Stimulated activated CD4-positive, alpha-beta T cell treated with anti-CD3 and anti-CD28 coated beads, Interleukin-2, amount 100 ng/mL, for 4 hours (primary cell): ENCODE data around the gene LCE1B.

Source experiments
- DNase-seq: peaks from one replicate; pipeline ENCODE4 v3.0.0-alpha.2; 2020; ENCODE audit warnings: low read depth

Gene LCE1B

GRCh38 chr1:152811671-152812070, at the start of gene LCE1B:
Gene LCE1B, plus strand, starts transcription at chr1:152811971. Its CDS starts 476 bp downstream, at chr1:152812447.
- DNase-seq = no peak

- DNase-seq = no peak
Observed at GRCh38 chr1:152768847-152769533, 42.8 kb upstream of the LCE1B start.

GRCh38 chr1:152770411-152770810, 41.4 kb upstream of the LCE1B start:
- no peak for DNase-seq

- no peak for DNase-seq
Observed at GRCh38 chr1:152774875-152775274, 36.9 kb upstream of the LCE1B start, which contains the start of gene LCE1F. Gene LCE1F, plus strand, starts transcription at chr1:152775140. Its CDS starts 1,232 bp downstream, at chr1:152776372.

- no peak for DNase-seq
Observed at GRCh38 chr1:152776361-152776760, 35.4 kb upstream of the LCE1B start.

GRCh38 chr1:152777510-152778137, 34.1 kb upstream of the LCE1B start:
- DNase-seq = no peak

GRCh38 chr1:152783095-152783494, 28.7 kb upstream of the LCE1B start:
- no peak for DNase-seq

GRCh38 chr1:152786077-152786476, 25.7 kb upstream of the LCE1B start, which contains the start of gene LCE1E:
Gene LCE1E, plus strand, starts transcription at chr1:152786257. Its CDS starts 1,043 bp downstream, at chr1:152787300.
- DNase-seq = no peak

- no peak for DNase-seq
Observed at GRCh38 chr1:152795686-152796085, 16.1 kb upstream of the LCE1B start.

GRCh38 chr1:152796421-152796820, 15.3 kb upstream of the LCE1B start, which contains the start of gene LCE1D:
Gene LCE1D, plus strand, starts transcription at chr1:152796721. Its CDS starts 1,074 bp downstream, at chr1:152797795.
- no peak for DNase-seq

- DNase-seq = no peak
Observed at GRCh38 chr1:152801333-152801732, 10.4 kb upstream of the LCE1B start.

GRCh38 chr1:152806576-152806975, 5.2 kb upstream of the LCE1B start, which contains the start of gene LCE1C:
Gene LCE1C, minus strand, starts transcription at chr1:152806651. Its CDS starts 1,173 bp downstream, at chr1:152805478.
- no peak for DNase-seq

- no peak for DNase-seq
Observed at GRCh38 chr1:152811050-152811449, 721 bp upstream of the LCE1B start.

- no peak for DNase-seq
Observed at GRCh38 chr1:152817309-152817708, 5.5 kb downstream of the LCE1B start.

- DNase-seq = no peak
Observed at GRCh38 chr1:152823294-152823693, 11.5 kb downstream of the LCE1B start.

- DNase-seq = no peak
Observed at GRCh38 chr1:152824964-152825363, 13.2 kb downstream of the LCE1B start.

- DNase-seq = no peak
Observed at GRCh38 chr1:152827173-152827572, 15.4 kb downstream of the LCE1B start, which contains the start of gene LCE1A. Gene LCE1A, plus strand, starts transcription at chr1:152827473. Its CDS starts 0 bp downstream, at chr1:152827473.

- no peak for DNase-seq
Observed at GRCh38 chr1:152836870-152837269, 25.1 kb downstream of the LCE1B start.

GRCh38 chr1:152842556-152842955, 30.8 kb downstream of the LCE1B start, which contains the start of gene LCE6A:
Gene LCE6A, plus strand, starts transcription at chr1:152842856. Its CDS starts 665 bp downstream, at chr1:152843521.
- no peak for DNase-seq

- no peak for DNase-seq
Observed at GRCh38 chr1:152855661-152856060, 43.9 kb downstream of the LCE1B start.

GRCh38 chr1:152858062-152858461, 46.3 kb downstream of the LCE1B start:
- no peak for DNase-seq

- no peak for DNase-seq
Observed at GRCh38 chr1:152859696-152860095, 47.9 kb downstream of the LCE1B start, which contains the start of gene LCE7A. Gene LCE7A, plus strand, starts transcription at chr1:152859996. Its CDS starts 702 bp downstream, at chr1:152860698.

GRCh38 chr1:152860129-152860528, 48.4 kb downstream of the LCE1B start:
- no peak for DNase-seq
